GM18951 (cell line): ENCODE results near the gene MT1A.
A peak's percentile ranks its signal among the peaks of the same experiment; 100 is the strongest.
"Not testable (repeated sequence)": the region's sequence is repeated elsewhere in the genome, so short reads cannot be mapped to it uniquely, and the experiment has no call there.

Source experiments
- POLR2A ChIP-seq: IDR thresholded peaks from 4 replicates; pipeline ENCODE4 v1.6.1; 2011; ENCODE audit warnings: mild to moderate bottlenecking; ENCODE audit not compliant: insufficient read length, insufficient read depth; ENCODE audit errors: extremely low read depth
- in situ Hi-C: fragments of 300-500 bp; cut with MboI; formaldehyde crosslinking; loops from one replicate; pipeline ENCODE4 v1.12.0; 2022; ENCODE audit warnings: low sequenced_read_pairs, mixed read lengths, inconsistent platforms; ENCODE audit not compliant: unreplicated experiment

Gene MT1A

DNA sequence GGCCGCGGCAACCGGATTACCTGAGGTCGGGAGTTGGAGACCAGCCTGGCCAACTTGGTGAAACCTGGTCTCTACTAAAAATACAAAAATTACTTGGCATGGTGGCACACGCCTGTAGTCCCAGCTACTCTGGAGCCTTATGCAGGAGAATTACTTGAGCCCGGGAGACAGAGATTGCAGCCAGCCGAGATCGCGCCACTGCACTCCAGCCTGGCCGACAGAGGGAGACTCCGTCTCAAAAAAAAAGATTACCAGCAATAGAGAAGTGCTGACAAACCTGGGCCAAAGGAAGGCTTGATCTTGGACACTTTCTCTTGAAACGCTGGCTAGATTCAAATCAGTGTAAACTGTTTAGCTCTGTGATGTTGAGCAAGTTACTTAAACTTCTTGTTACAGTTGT is 35.5 kb downstream of the MT1A start:
- in situ Hi-C loops: no loop called here

DNA sequence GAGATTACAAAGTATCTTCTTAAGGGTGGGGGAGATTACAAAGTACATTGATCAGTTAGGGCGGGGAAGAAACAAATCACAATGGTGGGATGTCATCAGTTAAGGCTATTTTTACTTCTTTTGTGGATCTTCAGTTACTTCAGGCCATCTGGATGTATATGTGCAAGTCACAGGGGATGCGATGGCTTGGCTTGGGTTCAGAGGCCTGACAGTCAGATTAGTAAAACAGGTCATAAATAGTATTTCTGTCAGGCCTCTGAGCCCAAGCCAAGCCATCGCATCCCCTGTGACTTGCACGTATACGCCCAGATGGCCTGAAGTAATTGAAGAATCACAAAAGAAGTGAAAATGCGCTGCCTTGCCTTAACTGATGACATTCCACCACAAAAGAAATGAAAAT is 36.1 kb downstream of the MT1A start:
- in situ Hi-C loops: not testable (repeated sequence)

More for the DNA sequence above, 35.5 kb downstream of the MT1A start:
- no peak for TF ChIP-seq POLR2A

DNA sequence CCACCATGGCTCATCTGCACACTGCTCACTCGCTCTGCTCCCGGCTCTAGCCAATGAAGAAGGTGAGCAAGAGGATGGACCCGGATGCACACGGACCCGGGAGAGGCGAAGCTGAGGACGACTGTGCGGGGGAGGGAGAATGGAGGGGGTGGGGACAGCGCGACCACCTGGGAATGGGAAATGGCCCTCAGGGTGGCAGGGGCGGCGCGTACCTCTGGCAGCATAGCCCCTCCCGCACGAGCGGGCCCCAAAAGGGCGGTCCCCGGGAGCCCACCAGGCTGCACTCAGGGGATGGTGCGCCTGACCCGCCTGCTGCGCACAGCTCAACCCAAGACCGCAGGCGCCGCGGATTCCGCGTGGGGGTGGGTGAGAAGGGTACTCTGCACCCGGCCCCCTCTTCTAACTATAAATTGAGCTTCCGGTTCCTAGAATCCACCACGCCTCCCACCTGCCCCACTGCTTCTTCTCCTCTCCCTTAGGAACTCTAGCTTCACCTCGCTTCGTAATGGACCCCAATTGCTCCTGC is 37.3 kb downstream of the MT1A start:
- no peak for TF ChIP-seq POLR2A
- in situ Hi-C loops: no loop called here

DNA sequence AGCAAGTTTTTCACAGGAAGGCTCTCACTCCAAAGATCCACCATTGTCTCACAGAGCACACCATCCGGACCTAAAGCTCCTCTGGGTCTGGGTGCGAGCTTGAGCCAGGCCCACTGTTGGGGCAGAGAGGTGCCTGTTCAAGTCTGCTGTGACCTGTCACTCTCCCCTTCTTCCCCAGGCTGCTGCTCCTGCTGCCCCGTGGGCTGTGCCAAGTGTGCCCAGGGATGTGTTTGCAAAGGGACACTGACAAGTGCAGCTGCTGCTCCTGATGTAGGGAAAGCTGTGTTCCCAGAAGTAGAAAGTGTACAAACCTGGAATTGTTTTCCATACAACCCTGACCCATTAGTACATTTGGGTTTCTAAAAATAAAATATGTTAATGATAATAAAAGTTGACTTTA is 39.0 kb downstream of the MT1A start:
- TF ChIP-seq POLR2A: no peak
- in situ Hi-C loops: no loop called here

DNA sequence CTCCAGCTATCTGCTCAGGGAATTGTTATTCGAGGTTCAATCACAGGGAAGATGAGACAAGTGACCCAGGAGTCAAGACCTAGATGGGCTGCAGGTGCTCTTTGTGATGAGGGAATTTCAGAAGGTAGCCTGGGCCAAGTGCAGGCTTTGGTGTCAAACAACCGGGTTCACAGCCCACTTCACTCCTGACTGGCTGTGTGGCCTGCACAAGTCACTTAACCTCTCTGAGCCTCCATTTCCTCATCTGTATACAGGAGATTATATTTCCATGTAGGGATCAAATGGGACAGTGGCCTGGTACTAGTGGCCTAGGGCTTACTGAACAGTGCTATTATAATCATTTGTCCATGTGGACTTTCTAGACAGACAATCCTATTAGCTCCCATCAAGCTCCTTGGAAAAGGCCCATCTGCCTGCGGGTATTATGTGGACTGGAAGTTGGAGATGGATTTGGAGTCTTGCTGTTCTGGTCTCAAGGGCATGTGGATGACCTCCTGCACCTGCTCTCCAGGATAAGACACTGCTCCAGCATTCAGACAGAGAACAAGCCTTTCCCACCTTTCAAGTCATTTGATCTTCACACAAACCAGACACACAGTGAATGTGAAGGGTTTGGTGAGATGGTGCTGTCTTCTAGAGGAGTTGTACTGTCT is 40.7 kb downstream of the MT1A start:
- in situ Hi-C loops: no loop called here
- no peak for TF ChIP-seq POLR2A

DNA sequence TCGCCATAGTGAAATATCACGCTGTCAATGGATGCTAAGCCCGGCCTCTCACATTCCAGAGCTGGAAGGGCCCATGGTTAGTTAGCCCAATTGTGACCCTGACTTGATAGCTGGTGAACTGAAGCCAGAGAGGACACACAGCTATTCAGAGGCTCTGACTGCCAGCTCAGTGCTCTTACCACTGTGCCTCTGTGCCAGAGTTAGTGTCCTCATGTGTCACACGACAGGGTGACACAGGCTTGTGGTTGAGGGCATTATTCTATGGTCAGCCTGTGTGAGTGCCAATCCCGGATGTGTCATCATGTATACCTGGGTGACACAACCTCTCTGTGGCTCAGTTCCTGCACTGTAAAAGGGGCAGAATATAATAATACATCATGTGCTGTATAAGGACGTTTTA is 41.4 kb downstream of the MT1A start:
- in situ Hi-C loops: no loop called here
- TF ChIP-seq POLR2A: no peak

DNA sequence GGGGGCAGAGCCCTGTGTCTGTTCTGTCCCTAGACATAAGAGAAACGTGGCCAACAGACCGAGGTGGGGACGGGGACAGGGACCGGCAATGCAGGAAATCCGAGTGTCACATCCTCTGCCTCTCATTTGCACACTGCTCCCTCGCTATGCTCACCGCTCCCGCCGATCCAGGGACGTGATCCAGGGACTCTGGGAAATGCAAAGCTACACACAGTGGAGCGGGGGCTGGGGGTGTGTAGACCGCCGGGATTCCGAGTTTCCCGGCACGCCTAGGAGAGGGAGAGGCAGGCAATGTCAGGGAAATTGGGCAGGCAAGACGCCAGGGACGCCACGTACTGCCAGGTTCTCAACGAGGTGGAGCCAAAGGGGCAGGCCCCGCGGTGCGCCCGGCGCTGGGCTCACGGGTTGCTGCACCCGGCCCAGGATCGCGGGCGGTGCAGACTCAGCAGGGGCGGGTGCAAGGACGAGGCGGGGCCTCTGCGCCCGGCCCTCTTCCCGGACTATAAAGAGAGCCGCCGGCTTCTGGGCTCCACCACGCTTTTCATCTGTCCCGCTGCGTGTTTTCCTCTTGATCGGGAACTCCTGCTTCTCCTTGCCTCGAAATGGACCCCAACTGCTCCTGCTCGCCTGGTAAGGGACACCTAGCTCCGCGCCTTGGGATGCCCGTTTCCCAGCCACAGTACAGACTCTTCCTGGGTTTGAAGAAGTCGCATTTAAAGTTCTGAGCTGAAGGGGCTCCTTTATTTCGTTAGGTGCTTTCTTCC is 43.7 kb downstream of the MT1A start, which contains the start of gene MT1X:
MT1X (plus strand) TSS at position 532 of the 764 bp plus-strand sequence; CDS start at position 603, 71 bp downstream.
- in situ Hi-C loops: no loop called here
- TF ChIP-seq POLR2A: peak; percentile 97

DNA sequence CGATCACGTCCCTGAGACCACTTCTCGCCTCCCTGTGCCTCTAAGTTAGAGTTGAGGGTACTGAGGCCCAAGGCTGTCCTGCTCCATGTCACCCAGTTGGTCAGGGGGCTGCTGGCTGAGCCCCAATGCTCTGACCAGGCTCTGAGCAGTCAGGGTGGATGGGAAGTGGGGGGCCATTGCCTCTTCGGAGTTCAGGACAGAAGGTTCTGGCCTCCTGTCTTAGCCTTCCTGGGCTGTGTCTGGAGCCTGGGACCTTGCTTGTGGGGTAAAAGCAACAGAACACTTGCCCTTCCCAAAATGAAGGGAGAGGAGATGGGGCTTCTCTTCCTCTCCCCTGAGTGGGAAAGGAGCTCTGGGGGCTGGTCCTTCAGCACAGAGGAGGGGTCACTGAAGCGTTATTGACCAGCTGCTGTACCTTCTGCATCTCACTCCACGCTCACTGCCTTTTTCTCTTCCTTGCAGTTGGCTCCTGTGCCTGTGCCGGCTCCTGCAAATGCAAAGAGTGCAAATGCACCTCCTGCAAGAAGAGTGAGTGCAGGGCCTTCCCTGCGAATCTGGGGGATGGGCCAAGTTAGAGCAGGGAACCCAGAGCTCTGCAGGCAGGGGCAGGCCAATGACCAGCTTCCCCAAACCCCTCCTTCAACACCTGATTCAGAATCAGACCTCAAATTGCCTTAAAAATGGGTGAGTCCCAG is 44.4 kb downstream of the MT1A start:
- TF ChIP-seq POLR2A: no peak
- in situ Hi-C loops: no loop called here

DNA sequence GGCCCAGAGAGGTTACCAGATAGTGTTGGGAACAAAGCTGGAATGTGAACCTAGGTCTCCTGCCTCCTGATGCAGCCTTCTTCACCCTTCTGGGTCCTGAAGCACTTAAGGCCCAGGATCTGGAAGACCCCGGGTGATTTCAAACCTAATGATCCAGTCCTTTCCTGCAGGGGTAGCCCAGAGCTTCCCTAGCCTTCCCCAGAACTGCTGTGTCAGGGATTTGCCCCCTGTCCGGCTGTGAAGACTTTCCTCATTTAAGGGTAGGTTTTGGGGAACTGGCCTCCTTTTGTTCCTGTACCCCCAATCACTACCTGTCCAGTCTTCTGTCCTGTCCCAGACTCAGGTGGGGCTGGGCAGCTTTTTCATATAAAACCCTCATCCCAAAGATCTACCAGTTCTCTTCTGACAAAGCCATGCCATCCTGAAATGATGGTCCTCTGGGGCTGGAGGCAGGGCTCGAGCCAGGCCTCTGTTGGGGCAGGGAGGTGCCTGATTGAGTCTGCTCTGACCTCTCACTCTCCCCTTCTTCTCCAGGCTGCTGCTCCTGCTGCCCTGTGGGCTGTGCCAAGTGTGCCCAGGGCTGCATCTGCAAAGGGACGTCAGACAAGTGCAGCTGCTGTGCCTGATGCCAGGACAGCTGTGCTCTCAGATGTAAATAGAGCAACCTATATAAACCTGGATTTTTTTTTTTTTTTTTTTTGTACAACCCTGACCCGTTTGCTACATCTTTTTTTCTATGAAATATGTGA is 45.1 kb downstream of the MT1A start:
- in situ Hi-C loops: no loop called here
- no peak for TF ChIP-seq POLR2A

DNA sequence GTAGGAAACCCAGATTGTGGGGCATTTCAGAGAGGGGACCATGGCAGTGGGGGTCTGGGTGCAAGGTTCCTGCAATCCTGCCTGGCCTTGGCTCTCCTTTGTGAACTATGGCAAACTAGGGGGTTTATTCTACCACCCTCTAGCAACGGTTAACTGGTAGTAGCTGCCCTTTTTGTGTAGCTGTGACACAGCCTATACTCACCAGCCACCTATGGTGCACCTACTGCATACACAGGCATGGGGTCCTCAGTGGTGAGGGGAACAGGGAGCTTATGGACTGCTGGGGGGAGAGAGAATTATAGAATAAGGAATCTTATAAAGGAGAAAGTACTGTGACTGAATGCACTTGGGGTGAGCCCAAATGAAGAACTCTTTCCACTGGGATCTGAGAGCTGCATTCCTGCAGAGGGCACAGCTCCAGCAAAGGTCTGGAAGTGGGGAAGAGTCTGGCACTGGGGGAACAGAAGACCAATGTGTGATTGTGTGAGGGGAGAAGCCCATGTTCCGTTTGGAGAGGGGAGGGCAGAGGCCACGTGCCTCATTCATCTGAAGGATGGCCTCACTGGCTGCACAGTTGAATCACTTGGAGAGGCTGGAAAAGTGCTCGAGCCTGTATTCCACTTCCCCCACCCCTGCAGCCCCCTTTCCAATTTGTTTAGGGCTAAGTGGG is 45.9 kb downstream of the MT1A start:
- no peak for TF ChIP-seq POLR2A
- in situ Hi-C loops: no loop called here

DNA sequence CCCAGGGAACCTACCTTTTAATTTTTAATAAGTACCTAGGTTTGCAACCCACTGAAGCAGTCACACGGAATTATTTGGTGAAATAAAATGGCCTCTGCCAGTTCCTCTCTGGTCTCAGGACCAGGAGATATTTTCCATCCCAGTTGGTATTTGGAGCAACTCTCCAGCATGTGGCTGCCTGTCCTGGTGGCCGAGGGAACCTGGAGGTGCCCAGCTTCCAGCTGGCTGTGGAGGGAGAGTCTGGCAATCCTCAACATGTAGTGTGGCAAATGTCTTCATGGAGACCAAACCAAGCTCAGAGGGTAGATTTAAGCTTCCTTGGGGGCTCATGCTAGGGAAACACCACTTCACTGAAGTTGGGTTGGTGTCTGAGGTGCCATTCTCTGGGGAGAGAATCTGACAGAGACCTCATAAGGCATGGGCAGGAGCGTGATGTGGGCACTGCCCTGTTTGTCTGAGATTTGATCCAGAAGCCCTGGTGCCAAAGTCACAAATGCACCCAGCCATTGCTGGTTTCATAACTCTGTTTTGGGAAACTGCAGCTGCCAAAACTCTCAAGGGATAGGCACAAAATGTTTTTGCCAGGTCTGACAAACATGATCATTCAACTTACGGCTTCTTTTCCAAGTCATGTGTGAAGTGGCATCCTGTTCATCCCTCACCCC is 46.6 kb downstream of the MT1A start:
- no peak for TF ChIP-seq POLR2A
- in situ Hi-C loops: no loop called here

DNA sequence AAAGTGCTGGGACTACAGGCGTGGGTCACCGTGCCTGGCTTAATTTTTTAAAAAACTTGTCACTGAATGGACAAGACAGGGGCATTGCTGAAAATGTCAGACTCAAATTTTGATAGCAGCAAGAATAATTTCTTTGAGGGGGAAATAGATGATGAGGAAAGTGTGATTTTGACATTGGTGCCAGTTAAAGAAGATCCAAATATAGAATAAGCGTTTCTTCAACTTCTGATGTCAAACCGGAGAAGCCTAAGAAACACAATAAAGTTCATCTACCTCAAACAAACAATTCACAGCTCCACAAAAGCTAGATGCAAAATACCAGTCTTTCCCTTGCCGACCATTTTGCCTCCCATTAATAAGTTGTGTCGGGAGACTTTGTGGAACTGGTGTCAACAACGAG is 48.3 kb downstream of the MT1A start:
- in situ Hi-C loops: no loop called here

More for the DNA sequence above, 48.3 kb downstream of the MT1A start:
- TF ChIP-seq POLR2A: no peak
